Amygdala (tissue), 56 donors: Measurements from ENCODE around the gene AP5B1.
"Not testable (repeated sequence)": the region's sequence is repeated elsewhere in the genome, so short reads cannot be mapped to it uniquely, and the experiment has no call there.

Source experiments
- DNase-seq, 56 donors: peaks; one replicate each; lab custom pipeline; 2025; lab: John Stamatoyannopoulos, UW

AP5B1 gene

DNA sequence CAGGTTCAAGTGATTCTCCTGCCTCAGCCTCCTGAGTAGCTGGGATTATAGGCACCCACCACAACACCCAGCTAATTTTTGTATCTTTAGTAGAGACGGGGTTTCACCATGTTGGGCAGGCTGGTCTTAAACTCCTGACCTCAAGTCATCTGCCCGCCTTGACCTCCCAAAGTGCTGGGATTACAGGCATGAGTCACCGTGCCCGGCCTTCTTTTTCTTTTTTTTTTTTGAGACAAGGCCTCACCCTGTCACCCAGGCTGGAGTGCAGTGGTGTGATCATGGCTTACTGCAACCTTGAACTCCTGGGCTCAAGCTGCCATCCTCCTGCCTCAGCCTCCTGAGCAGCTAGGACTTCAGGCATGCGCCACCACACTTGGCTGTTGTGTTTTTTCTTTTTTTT is 13.0 kb downstream of the AP5B1 start:
- not testable (repeated sequence) for DNase-seq

DNA sequence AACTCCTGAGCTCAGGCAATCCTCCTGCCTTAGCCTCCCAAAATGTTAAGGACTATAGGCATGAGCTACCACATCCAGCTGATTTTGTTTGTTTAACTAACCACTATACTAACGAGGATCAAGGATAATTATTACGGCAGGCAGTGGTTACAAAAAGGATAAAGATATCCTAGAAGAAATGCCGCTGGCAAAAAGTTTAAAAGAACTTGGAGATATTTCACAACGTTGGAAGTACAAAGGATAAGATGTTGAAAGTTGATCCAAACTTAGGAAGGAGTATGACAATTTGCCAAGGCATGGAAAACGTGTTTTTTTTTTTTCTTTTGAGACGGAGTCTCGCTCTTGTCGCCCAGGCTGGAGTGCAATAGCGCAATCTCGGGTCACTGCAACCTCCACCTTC is 13.4 kb downstream of the AP5B1 start:
- no peak for DNase-seq

DNA sequence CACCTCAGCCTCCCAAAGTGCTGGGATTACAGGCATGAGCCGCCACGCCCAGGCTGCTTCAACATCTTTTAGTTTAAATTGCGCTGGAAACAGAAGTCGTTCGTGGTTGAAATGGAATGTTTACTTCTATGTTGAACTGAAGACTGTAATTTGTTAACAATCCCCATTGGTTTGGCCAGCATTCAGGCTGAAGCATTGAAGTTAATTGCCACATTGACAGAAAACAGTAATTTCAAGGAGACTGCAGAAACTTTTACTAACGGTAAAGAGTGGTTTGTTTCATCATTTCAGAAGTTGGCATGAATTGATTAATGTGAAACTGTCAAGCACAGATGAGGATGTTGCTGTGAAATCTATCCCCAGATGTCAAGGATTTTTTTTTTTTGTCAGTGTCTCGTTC is 14.2 kb downstream of the AP5B1 start:
- no peak for DNase-seq

DNA sequence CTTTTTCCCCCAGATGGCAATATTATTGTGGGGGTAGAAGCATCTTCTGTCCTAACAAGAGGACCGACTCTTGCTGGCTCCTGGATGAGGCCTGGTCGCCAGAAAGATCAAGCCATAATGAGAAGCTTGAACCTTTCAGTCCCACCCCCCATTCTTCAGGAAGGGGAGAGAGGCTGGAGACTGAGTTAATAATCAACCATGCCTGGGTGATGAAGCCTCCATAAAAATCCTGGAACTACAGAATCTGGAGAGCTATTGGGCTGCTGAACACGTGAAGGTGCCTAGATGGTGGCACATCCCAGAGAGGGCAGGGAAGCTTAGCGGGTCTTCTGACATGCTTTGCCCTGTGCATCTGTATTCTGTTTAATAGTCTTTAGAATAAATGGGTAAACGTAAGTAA is 16.3 kb downstream of the AP5B1 start:
- no peak for DNase-seq

DNA sequence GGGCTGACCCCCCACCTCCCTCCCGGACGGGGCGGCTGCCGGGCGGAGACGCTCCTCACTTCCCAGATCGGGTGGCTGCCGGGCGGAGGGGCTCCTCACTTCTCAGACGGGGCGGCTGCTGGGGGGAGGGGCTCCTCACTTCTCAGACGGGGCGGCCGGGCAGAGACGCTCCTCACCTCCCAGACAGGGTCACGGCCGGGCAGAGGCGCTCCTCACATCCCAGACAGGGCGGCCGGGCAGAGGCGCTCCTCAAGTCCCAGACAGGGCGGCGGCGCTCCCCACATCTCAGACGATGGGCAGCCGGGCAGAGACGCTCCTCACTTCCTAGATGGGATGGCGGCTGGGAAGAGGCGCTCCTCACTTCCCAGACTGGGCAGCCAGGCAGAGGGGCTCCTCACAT is 18.0 kb downstream of the AP5B1 start:
- not testable (repeated sequence) for DNase-seq

DNA sequence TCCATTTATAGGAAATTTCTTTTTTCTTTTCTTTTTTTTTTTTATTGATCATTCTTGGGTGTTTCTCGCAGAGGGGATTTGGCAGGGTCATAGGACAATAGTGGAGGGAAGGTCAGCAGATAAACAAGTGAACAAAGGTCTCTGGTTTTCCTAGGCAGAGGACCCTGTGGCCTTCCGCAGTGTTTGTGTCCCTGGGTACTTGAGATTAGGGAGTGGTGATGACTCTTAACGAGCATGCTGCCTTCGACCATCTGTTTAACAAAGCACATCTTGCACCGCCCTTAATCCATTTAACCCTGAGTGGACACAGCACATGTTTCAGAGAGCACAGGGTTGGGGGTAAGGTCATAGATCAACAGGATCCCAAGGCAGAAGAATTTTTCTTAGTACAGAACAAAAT is 18.6 kb downstream of the AP5B1 start:
- DNase-seq, result not testable (repeated sequence)

DNA sequence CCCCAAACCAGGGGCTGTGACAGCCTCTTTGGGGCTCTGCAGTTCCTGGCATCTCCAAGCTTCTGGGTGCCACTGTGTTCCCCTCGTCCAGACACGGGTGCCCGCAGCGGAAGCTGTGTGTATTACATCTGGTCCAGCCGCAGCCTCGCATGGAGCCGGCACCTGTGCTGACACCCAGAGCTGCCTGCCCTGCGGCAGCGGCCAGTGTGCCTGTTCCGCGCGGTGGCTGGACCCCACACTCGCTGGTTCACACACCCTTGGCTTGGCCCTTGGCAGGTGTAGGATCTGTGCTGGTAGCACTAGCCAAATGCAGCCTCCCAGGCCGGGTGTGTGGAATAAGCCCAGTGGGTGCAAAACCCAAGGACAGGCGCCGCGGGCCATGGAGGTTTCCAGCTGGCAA is 35.7 kb downstream of the AP5B1 start:
- DNase-seq, result no peak

DNA sequence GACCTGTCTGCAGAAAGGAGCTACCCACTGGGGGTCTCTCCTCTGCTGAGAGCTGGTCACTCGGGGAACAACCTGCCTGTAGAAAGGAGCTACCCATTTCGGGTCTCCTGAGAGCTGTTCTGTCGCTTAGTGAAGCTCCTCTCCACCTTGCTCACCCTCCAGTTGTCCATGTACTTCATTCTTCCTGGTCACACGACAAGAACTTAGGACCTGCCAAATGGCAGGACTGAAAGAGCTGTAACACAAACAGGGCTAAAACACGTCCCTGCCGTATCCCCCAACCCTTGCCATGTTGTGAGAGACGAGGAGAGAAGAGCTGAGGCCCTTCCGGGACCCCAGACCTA is 36.1 kb downstream of the AP5B1 start:
- no peak for DNase-seq

DNA sequence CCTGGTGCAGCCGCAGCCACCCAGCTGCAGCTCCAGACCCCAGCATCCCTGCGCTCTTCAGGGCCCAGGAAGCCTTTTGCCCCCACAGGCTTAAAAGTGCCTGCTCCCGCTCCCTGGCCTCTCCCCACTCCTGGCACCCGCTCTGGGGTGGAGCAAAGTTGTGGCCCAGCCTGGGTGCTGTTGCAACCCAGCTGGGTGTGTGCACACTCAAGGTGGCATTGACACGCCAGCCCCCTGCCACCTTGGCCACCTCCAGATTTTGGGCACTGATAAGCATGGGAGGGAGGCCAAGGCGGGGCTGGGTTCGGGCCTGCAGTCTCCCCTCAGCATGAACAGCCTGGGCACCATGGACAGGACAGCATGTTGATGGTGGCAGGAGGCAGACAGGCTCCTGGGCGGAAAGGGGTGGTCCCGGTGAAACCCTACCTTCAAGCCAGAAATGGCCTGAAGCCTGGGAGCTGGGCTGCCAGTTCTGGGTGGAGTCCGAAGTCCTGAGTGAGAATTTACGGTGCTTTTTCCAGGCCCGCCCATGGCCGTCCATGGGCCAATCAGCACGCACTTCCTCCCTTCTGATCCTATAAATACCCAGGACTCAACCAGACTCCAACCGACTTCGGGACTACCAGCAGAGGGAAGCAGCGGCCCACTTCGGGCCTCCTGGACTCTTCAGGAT is 36.6 kb downstream of the AP5B1 start:
- no peak for DNase-seq

DNA sequence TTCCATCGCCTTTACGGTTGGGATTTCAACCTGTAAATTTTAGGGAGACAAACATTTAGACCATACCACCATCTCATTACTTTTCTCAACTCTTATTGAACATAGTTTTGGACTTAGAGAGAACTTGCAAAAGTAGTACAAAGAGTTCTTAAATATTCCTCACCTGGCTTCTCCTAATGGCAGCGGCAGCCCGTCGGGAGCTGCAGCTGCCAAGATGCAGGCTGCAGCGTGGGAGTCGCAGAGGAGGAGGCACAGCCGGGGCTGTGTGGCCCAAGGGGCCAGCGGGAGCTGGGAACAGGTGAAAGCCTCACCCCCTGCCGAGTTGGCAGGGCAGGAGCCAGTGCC is 37.1 kb downstream of the AP5B1 start:
- DNase-seq, result no peak

DNA sequence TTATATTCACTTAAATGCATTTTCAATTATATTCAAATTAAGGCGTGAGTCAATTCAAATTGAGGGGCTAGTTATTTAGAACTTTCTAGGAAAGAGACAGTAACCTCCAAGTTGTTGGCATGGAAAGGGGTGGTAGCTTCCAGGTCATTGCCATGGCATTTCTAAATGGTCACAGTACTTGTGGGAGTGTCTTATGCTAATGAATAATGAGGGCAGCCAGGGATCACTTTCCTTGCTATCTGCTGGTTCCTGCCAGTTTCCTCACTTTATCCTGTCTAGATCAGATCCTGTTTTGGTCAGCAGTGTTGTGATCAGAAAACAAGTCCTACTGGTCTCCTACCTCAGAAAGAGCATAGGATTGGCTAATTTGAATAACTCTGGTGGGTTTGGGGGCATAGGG is 38.4 kb downstream of the AP5B1 start:
- no peak for DNase-seq

DNA sequence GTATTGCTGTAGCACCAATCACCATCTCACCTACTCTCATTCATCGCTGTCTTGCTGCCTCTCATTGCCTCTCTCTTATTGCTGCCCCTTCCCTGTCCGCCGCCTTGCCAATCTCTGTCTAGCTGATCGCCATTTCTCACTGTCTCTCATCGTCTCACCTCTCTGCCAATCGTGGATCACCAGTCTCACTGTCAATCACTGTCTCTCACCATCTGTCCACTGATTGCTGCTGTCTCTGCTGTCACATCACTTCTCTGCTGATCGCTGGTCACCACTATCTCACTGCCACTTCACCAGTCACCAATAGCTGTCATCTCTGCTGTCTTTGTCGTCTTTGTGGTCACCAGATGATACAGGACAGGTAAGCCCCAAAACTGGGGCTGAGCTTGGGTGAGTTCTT is 39.6 kb downstream of the AP5B1 start:
- DNase-seq, result no peak

DNA sequence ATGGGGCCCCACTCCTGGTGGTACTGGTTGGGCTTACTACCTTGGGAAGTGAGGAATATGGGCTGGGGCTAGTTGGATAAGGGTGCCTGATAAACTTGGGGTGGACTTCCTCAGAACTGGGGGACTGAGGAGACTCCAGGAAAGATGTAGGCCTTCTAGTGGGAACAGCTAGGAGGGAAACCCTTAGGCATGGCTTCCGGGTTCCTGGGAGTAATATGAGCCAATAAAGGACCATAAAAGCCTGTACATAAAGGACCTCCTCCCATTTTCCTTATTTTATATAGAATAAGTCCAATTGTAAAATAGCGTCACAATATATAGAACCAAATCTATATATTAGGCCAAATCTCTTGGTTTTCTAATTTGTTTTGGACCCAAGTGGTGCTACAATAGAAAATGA is 41.8 kb downstream of the AP5B1 start:
- DNase-seq, result no peak

DNA sequence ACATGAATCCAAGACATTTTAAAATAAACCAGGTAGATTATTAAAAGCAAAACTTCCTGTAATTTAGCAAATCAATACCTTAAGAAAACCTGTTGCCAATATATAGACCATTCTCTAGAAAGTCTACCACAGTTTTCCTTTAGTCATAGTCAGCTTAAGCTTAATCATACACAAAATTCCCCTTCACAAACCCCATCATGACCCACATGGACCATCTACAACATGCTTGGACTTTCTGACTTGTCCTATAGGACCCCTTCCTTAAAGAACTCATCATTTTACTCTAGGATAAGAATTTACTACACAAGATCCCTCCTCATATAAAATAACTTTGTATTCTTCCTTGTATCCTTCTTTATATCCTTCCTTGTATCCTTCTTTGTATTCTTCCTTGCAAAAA is 44.0 kb downstream of the AP5B1 start:
- no peak for DNase-seq

DNA sequence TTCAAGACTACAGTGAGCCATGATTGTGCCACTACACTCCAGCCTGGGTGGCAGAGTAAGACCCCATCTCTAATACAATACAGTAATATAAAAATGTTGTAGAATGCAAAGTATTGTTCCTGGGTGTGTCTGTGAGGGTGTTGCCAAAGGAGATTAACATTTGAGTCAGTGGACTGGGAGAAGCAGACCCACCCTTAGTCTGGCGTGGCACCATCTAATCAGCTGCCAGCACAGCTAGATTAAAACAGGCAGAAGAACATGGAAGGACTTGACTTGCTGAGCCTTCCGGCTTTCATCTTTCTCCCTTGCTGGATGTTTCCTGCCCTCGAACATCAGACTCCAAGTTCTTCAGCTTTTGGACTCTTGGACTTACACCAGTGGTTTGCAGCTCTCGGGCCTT is 45.7 kb downstream of the AP5B1 start:
- not testable (repeated sequence) for DNase-seq

DNA sequence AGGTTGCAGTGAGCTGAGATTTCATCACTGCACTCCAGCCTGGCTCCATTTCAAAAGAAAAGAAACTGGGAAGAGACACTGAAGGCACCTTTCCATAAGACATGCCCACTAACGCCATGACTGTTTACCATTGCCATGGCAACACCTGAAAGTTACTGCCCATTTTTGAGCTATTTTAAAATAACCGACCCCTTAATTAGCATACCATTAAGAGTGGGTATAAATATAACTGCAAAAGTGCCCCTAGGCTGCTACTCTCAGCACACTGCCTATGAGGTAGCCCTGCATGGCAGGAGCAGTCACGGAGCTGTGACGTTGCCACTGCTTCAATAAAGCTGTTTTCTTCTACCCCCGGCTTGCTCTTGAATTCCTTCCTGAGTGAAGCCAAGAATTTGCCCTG is 50.3 kb downstream of the AP5B1 start:
- DNase-seq, result no peak

DNA sequence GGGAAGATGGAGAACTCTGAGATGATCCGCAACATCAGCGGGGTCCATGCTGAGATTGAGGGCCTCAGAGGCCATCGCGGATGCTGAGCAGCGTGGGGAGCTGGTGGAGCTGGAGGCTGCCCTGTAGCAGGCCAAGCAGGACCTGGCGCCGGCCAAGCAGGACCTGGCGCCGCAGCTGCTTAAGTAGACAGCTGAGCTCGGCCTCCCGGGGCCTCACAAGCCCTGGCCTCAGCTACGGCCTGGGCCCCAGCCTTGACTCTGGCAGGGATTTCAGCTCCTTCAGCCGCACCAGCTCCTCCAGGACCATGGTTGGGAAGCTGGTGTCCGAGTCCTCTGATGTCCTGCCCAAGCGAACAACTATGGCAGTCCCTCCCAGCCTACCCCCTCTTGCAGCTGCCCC is 52.9 kb downstream of the AP5B1 start:
- DNase-seq, result no peak

DNA sequence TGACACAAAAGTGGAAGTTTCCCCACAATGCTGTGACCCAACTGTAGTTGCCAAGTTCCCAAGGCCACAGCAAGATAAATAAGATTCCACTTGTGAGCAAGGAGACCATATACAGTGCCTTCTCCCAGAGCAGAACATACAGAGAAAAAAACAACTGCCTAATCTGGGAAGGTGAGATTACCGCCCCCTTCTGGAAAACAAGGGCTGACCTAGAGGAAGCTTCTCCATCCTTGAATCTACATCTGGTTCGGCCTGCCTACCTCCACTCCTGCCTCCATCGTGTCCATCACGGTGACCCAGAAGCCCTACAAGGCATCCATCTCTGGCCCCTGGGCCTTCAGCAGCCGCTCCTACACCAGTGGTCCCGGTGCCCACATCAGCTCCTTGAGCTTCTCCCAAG is 54.1 kb downstream of the AP5B1 start:
- no peak for DNase-seq
